HepG2 (cell line): ENCODE data around the gene HOXA7. TPM values are rescaled to one million over a fixed set of nuclear protein-coding genes. Genes with fewer than 3 reads are reported as not detected.

Experiments used
- ATAC-seq: fragments of 200-7000 bp; cut with Tn5 transposase; 3 replicates; pipeline ENCODE4 v1.9.1; 2020; ENCODE audit warnings: mild to moderate bottlenecking, moderate library complexity
- BruUV-seq: library from RNA; stranded (reverse); fragments of 400-500 nt; replicated peaks from 2 replicates; lab custom pipeline; 2021; lab: Mats Ljungman, UMichigan
- CTCF ChIA-PET: fragments of 300-600 bp; formaldehyde crosslinking; extraction: SDS; loops from one replicate; lab custom pipeline; 2021; ENCODE audit warnings: low total read pairs, inconsistent platforms, low intra/inter-chr PET ratio; lab: Yijun Ruan, JAX
- POLR2A ChIA-PET: fragments of 350-600 bp; sonication (Branson Sonifier 250); formaldehyde crosslinking; loops from one replicate; lab custom pipeline; 2020; ENCODE audit warnings: antibody characterized with exemption, inconsistent platforms; lab: Yijun Ruan, JAX
- DNase-seq: peaks from one replicate; pipeline ENCODE4 v3.0.0-alpha.2; 2015; ENCODE audit warnings: low spot score
- FAIRE-seq: peaks from 3 replicates; lab custom pipeline; 2011; peaks lifted over from hg19 to GRCh38; lab: Jason Lieb, UNC
- H2AFZ ChIP-seq: one replicate; pipeline ENCODE4 v1.6.1; 2011; ENCODE audit warnings: low read length, inconsistent platforms
- H3K27ac ChIP-seq: fragments of 300-600 bp; 3 replicates; pipeline ENCODE4 v1.8.0; 2011; ENCODE audit warnings: mixed run types, mild to moderate bottlenecking, mixed read lengths, low read length, inconsistent platforms; ENCODE audit not compliant: insufficient read depth; ENCODE audit errors: extremely low read length
- H3K27me3 ChIP-seq, 2 experiments: fragments of 200-600 bp in 1 of 2; 2 replicates in 1 of 2; 3 replicates in 1 of 2; pipeline versions ENCODE4 v1.6.0 to v1.8.0; 2011; ENCODE audit warnings: low read length in 2 of 2, mild to moderate bottlenecking in 2 of 2, moderate library complexity in 2 of 2, inconsistent platforms in 1 of 2; ENCODE audit not compliant: insufficient read depth in 2 of 2, control insufficient read depth in 1 of 2
- H3K36me3 ChIP-seq, 2 experiments: fragments of 200-600 bp in 1 of 2; replicated peaks in 1 of 2; 2 replicates in 1 of 2; 3 replicates in 1 of 2; pipeline versions ENCODE4 v1.5.1 to v1.8.0; 2011; ENCODE audit warnings: low read length in 2 of 2, inconsistent platforms in 1 of 2; ENCODE audit not compliant: insufficient read depth in 2 of 2, control insufficient read depth in 1 of 2
- H3K4me1 ChIP-seq: 2 replicates; pipeline ENCODE4 v1.5.1; 2012; ENCODE audit warnings: low read length, inconsistent platforms; ENCODE audit not compliant: insufficient read depth
- H3K4me2 ChIP-seq: 2 replicates; pipeline ENCODE4 v1.6.0; 2011; ENCODE audit warnings: low read depth, low read length, inconsistent platforms
- H3K4me3 ChIP-seq, 3 experiments: fragments of 200-600 bp in 1 of 3; sonication (generic), shearing (Covaris generic) in 1 of 3; replicated peaks in 1 of 3; 2 replicates each; pipeline ENCODE4 v1.5.1; 2011 to 2016; ENCODE audit warnings: low read length in 3 of 3, inconsistent platforms in 2 of 3, low read depth in 2 of 3, mild to moderate bottlenecking in 2 of 3, control low read depth in 1 of 3, mixed read lengths in 1 of 3; ENCODE audit not compliant: insufficient read depth in 1 of 3
- H3K79me2 ChIP-seq: one replicate; pipeline ENCODE4 v1.6.1; 2011; ENCODE audit warnings: low read length, inconsistent platforms; ENCODE audit not compliant: insufficient read depth
- H3K9ac ChIP-seq: 2 replicates; pipeline ENCODE4 v1.6.0; 2011; ENCODE audit warnings: mild to moderate bottlenecking, low read depth, low read length, inconsistent platforms; ENCODE audit not compliant: insufficient read depth
- H3K9me3 ChIP-seq: 2 replicates; pipeline ENCODE4 v1.5.1; 2012; ENCODE audit warnings: mild to moderate bottlenecking, low read length
- H4K20me1 ChIP-seq: 2 replicates; pipeline ENCODE4 v1.6.0; 2011; ENCODE audit warnings: inconsistent platforms, mild to moderate bottlenecking, low read length, moderate library complexity; ENCODE audit not compliant: insufficient read depth
- ARID2 ChIP-seq: sonication (generic); formaldehyde crosslinking; IDR thresholded peaks from 2 replicates; pipeline ENCODE4 v1.8.1; 2022; ENCODE audit warnings: mild to moderate bottlenecking, missing genetic modification reagents, borderline replicate concordance
- ATAD3A ChIP-seq: sonication (generic); formaldehyde crosslinking; IDR thresholded peaks from 2 replicates; pipeline ENCODE4 v1.4.0; 2020; ENCODE audit warnings: missing genetic modification reagents
- ATM ChIP-seq: fragments of 450-650 bp; IDR thresholded peaks from 2 replicates; pipeline ENCODE4 v1.7.1; 2017; ENCODE audit warnings: mild to moderate bottlenecking, borderline replicate concordance
- SIX4 ChIP-seq: sonication (generic); formaldehyde crosslinking; IDR thresholded peaks from 2 replicates; pipeline ENCODE4 v1.4.0; 2020; ENCODE audit warnings: missing genetic modification reagents
- WGBS: methylation state at CpG from one replicate; pipeline ENCODE4 v1.1.6; 2017; ENCODE audit warnings: low lambda C conversion rate; 5-methylcytosine and 5-hydroxymethylcytosine counted together
- in situ Hi-C: cut with HindIII; loops from 2 replicates; pipeline ENCODE4 v1.10.0; 2017; ENCODE audit warnings: low pct_unique_long_range_greater_than_20kb; ENCODE audit not compliant: extremely low pct_ligation_motif_present
- intact Hi-C: fragments of 100-400 bp; cut with micrococcal nuclease; formaldehyde crosslinking; loops from one replicate; pipeline ENCODE4 v1.10.0; 2022; ENCODE audit not compliant: unreplicated experiment
- polyA plus RNA-seq, 8 experiments: library from polyadenylated mRNA; depleted of rRNA in 3 of 8; stranded (reverse) in 7 of 8; unstranded in 1 of 8; fragments of >200 nt; fragmentation: Illumina TruSeq in 4 of 8; extraction: Trizol in 4 of 8; gene quantifications; 2 replicates each; pipeline versions ENCODE4 v1.2.1 to v1.2.3, GENCODE V29; 2011 to 2016; ENCODE audit warnings: low read depth in 4 of 8, missing spikeins in 1 of 8, mixed read lengths in 1 of 8; ENCODE audit not compliant: insufficient read depth in 1 of 8
- total RNA-seq, 5 experiments: library from RNA; depleted of rRNA; stranded (reverse); fragments of >200 nt; fragmentation: Illumina TruSeq; extraction: Trizol; gene quantifications; 2 replicates each; pipeline ENCODE4 v1.2.3, GENCODE V29; 2016; ENCODE audit warnings: low read depth in 1 of 5
- TF ChIP-seq, protein P1 (sequence below): IDR thresholded peaks from 2 replicates; pipeline ENCODE4 v1.6.1; 2016; ENCODE audit warnings: missing compliant biosample characterization, missing genetic modification reagents, borderline replicate concordance
- TF ChIP-seq, protein P2 (sequence below): sonication (generic); formaldehyde crosslinking; IDR thresholded peaks from 2 replicates; pipeline ENCODE4 v1.4.0; 2020; ENCODE audit warnings: missing genetic modification reagents

HOXA7 gene
- total and polyA plus RNA-seq, 2 of the 13 experiments (the other 11 are each of a cell fraction or from before 2014, with no cell fraction given) = 0.05 TPM; not detected in 1

DNA sequence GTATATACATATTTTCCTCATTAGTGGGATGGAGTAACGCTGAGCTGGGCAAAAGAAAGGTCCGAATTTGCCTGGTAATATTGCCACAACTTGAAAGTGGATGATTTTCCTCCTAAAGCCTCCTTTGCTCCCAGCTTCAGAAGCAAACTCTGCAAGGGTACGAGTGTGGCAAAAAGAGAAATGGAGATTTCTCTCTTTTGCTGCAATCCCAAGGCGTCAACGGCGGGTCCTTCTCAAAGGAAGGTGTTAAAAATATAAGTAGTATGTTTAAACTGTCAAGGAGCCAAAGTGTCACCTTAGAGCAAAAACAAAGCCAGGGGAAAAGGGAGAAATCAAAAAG lies 41.6 kb downstream of the HOXA7 start:
- WGBS = 99% methylated on average over 6 of the region's 6 CpGs
- ChIA-PET CTCF (no interaction called here), POLR2A (no interaction called here)
- no peaks in the 10 kb centered on the region for H3K27me3 ChIP-seq
- H3K9ac ChIP-seq = no peak overlapping the region
- H3K79me2 ChIP-seq = peaks cover 33% of the 10 kb centered on the region
- H2AFZ ChIP-seq = no peak overlapping the region
- DNase-seq (no peak), ATAC-seq (no peak), FAIRE-seq (no peak)
- peaks cover 33% of the 10 kb centered on the region for H3K4me1 ChIP-seq
- TF ChIP-seq ATAD3A (CRISPR knock-in tag) (no peak), ARID2 (CRISPR knock-in tag) (no peak), ATM (no peak), SIX4 (CRISPR knock-in tag) (no peak)
- TF ChIP-seq, protein P1, sequence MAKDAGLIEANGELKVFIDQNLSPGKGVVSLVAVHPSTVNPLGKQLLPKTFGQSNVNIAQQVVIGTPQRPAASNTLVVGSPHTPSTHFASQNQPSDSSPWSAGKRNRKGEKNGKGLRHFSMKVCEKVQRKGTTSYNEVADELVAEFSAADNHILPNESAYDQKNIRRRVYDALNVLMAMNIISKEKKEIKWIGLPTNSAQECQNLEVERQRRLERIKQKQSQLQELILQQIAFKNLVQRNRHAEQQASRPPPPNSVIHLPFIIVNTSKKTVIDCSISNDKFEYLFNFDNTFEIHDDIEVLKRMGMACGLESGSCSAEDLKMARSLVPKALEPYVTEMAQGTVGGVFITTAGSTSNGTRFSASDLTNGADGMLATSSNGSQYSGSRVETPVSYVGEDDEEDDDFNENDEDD = no peak
- TF ChIP-seq, protein P2, sequence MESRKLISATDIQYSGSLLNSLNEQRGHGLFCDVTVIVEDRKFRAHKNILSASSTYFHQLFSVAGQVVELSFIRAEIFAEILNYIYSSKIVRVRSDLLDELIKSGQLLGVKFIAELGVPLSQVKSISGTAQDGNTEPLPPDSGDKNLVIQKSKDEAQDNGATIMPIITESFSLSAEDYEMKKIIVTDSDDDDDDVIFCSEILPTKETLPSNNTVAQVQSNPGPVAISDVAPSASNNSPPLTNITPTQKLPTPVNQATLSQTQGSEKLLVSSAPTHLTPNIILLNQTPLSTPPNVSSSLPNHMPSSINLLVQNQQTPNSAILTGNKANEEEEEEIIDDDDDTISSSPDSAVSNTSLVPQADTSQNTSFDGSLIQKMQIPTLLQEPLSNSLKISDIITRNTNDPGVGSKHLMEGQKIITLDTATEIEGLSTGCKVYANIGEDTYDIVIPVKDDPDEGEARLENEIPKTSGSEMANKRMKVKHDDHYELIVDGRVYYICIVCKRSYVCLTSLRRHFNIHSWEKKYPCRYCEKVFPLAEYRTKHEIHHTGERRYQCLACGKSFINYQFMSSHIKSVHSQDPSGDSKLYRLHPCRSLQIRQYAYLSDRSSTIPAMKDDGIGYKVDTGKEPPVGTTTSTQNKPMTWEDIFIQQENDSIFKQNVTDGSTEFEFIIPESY = no peak
- H3K27ac ChIP-seq = no peak overlapping the region
- H3K9me3 ChIP-seq = no peaks in the 10 kb centered on the region
- peaks cover 1 to 7% of the 10 kb centered on the region in 2 experiments; a peak in 3 of 5 replicates for H3K36me3 ChIP-seq
- in situ Hi-C loops = no loop called here
- H3K4me3 ChIP-seq = no peak overlapping the region
- H3K4me2 ChIP-seq = no peak overlapping the region
- H4K20me1 ChIP-seq = peaks cover 12% of the 10 kb centered on the region; the same call in 1 of the 2 replicates
- intact Hi-C loops = no loop called here
- BruUV-seq = no TSS peak
